GM12878 (cell line): Measurements from ENCODE around the gene ATP6V1F. TPM values are rescaled to one million over a fixed set of nuclear protein-coding genes. Genes with fewer than 3 reads are reported as not detected.

Source experiments
- ATAC-seq: fragments of 200-7000 bp; cut with Tn5 transposase; 3 replicates; pipeline ENCODE4 v1.9.1; 2020; ENCODE audit warnings: mild to moderate bottlenecking, moderate library complexity
- BruUV-seq: library from RNA; stranded (reverse); fragments of 400-500 nt; replicated peaks from 2 replicates; lab custom pipeline; 2021; lab: Mats Ljungman, UMichigan
- CTCF ChIA-PET: fragments of 300-600 bp; sonication (Branson Sonifier 250); formaldehyde crosslinking; extraction: SDS; loops from one replicate; lab custom pipeline; 2021; ENCODE audit warnings: inconsistent platforms; lab: Yijun Ruan, JAX
- POLR2A ChIA-PET: fragments of 350-600 bp; formaldehyde crosslinking; extraction: SDS; loops from one replicate; lab custom pipeline; 2021; ENCODE audit warnings: inconsistent platforms; lab: Charles Lee
- RAD21 ChIA-PET: fragments of 300-600 bp; sonication (Branson Sonifier 250); formaldehyde crosslinking; loops from one replicate; lab custom pipeline; 2023; ENCODE audit warnings: antibody characterized with exemption; ENCODE audit not compliant: unreplicated experiment; lab: Charles Lee
- SMC1A ChIA-PET: fragments of 300-600 bp; sonication (Branson Sonifier 250); formaldehyde crosslinking; loops from one replicate; lab custom pipeline; 2023; ENCODE audit not compliant: unreplicated experiment, uncharacterized antibody; lab: Charles Lee
- DNase-seq: peaks from one replicate; pipeline ENCODE4 v3.0.0-alpha.2; 2011; ENCODE audit warnings: low read depth, low spot score
- FAIRE-seq: peaks from 3 replicates; lab custom pipeline; 2011; peaks lifted over from hg19 to GRCh38; lab: Jason Lieb, UNC
- H2AFZ ChIP-seq: 2 replicates; pipeline ENCODE4 v1.6.0; 2011; ENCODE audit warnings: low read depth, low read length, control low read depth; ENCODE audit not compliant: control insufficient read depth
- H3K27ac ChIP-seq: 2 replicates; pipeline ENCODE4 v1.5.1; 2011; ENCODE audit warnings: control low read depth; ENCODE audit not compliant: control insufficient read depth, insufficient read depth
- H3K27me3 ChIP-seq, 2 experiments: replicated peaks in 1 of 2; 2 replicates each; pipeline versions ENCODE4 v1.6.0 to v1.6.1; 2011; ENCODE audit warnings: low read length in 1 of 2; ENCODE audit not compliant: control insufficient read depth in 2 of 2, insufficient read depth in 2 of 2
- H3K36me3 ChIP-seq, 2 experiments: 2 replicates each; pipeline ENCODE4 v1.5.1; 2011; ENCODE audit warnings: low read length in 1 of 2; ENCODE audit not compliant: control insufficient read depth in 2 of 2, insufficient read depth in 2 of 2
- H3K4me1 ChIP-seq: 2 replicates; pipeline ENCODE4 v1.6.1; 2011; ENCODE audit warnings: mild to moderate bottlenecking, low read length, moderate library complexity, mixed read lengths; ENCODE audit not compliant: control insufficient read depth, insufficient read depth
- H3K4me2 ChIP-seq: 2 replicates; pipeline ENCODE4 v1.6.0; 2011; ENCODE audit warnings: control low read depth; ENCODE audit not compliant: control insufficient read depth, insufficient read depth
- H3K4me3 ChIP-seq: fragments of 200-600 bp; sonication (generic); 2 replicates; pipeline ENCODE4 v1.5.1; 2016
- H3K79me2 ChIP-seq: 2 replicates; pipeline ENCODE4 v1.6.0; 2011; ENCODE audit warnings: low read length; ENCODE audit not compliant: control insufficient read depth, insufficient read depth
- H3K9ac ChIP-seq: 2 replicates; pipeline ENCODE4 v1.8.0; 2011; ENCODE audit warnings: low read length, control low read depth, mixed read lengths; ENCODE audit not compliant: control insufficient read depth, insufficient read depth
- H3K9me3 ChIP-seq: replicated peaks from 3 replicates; pipeline ENCODE4 v1.5.1; 2011; ENCODE audit warnings: mild to moderate bottlenecking, low read length; ENCODE audit not compliant: control insufficient read depth, insufficient read depth
- H4K20me1 ChIP-seq: 2 replicates; pipeline ENCODE4 v1.6.0; 2011; ENCODE audit not compliant: control insufficient read depth, insufficient read depth
- SREBF2 ChIP-seq: IDR thresholded peaks from 2 replicates; pipeline ENCODE4 v1.6.1; 2012; ENCODE audit warnings: mild to moderate bottlenecking, low read length
- WGBS: methylation state at CpG from one replicate; pipeline ENCODE4 v1.1.6; 2016; ENCODE audit warnings: low lambda C conversion rate; ENCODE audit not compliant: insufficient replicate concordance, insufficient coverage; ENCODE audit errors: missing lambda C conversion rate; 5-methylcytosine and 5-hydroxymethylcytosine counted together
- in situ Hi-C: fragments of 300-500 bp; cut with MboI; formaldehyde crosslinking; loops from 9 replicates; pipeline ENCODE4 v1.14.3; 2018; ENCODE audit warnings: mixed read lengths
- intact Hi-C: fragments of 100-400 bp; cut with micrococcal nuclease; formaldehyde crosslinking; loops from one replicate; pipeline ENCODE4 v1.14.2; 2022; ENCODE audit not compliant: unreplicated experiment
- polyA plus RNA-seq, 11 experiments: library from polyadenylated mRNA; depleted of rRNA in 4 of 11; unstranded in 6 of 11; stranded (reverse) in 5 of 11; fragments of >200 nt; fragmentation: Nextera tagmentation in 4 of 11; fragmentation: Illumina TruSeq in 1 of 11; extraction: Ambion mirVana in 4 of 11; extraction: Trizol in 1 of 11; gene quantifications; 1 replicate in 1 of 11; 2 replicates in 10 of 11; pipeline versions ENCODE4 v1.2.1 to v1.2.3, GENCODE V29; 2011 to 2016; ENCODE audit warnings: inconsistent platforms in 2 of 11, missing spikeins in 2 of 11, low read depth in 1 of 11
- total RNA-seq, 4 experiments: library from RNA; depleted of rRNA in 3 of 4; stranded (reverse); fragments of >200 nt in 3 of 4; fragmentation: Illumina TruSeq in 1 of 4; extraction: Trizol in 1 of 4; gene quantifications; 2 replicates each; pipeline versions ENCODE4 v1.2.1 to v1.2.3, GENCODE V29; 2013 to 2021
- TF ChIP-seq, protein P1 (sequence below): fragments of 450-650 bp; IDR thresholded peaks from 2 replicates; pipeline ENCODE4 v1.6.1; 2017; ENCODE audit warnings: borderline replicate concordance

ATP6V1F gene
- total and polyA plus RNA-seq, 10 of the 15 experiments (the other 5 are each of a cell fraction or from before 2014, with no cell fraction given), result 111 to 343 (median 203) TPM

DNA sequence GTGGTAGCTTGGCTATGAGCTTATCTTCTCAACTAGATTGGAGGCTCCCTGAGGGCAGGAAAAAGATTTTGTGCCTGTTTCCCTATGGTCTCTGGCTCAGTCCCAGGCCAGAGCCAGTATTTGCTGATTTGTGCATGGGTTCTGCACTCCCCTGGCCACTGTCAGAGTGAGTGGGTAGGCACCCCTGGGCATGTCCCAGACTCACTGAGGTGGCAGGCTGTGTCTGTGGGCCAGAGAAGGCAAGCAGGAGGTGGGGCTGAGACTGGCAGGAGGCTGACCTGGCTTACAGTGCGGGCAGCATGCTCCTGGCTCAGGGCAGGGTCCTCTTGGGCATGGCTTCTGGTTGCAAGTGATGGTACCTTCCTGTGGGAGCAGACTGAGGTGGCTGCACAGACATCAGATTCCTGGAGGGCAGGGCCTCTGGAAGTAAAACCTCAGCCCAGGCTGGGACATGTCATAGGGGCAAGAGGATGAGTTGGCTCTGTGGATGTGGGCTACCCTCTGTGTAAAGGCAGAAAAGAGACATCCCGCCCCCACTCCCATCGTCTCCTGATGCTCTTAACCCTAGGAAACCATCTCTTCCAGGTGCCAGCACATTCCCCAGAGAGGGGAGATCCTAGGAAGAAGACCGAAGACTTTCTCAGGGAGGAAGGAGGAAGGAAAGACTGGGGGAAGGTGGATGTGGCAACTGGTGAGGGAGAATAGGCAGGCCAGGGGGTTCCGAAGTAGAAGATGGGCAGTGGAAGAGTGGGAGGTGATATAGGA is 43.5 kb downstream of the ATP6V1F start:
- Histone ChIP-seq H3K27me3 (no peaks in the 10 kb centered on the region), H3K4me1 (peaks cover 7% of the 10 kb centered on the region), H3K9me3 (no peaks in the 10 kb centered on the region), H2AFZ (no peak overlapping the region), H3K79me2 (no peaks in the 10 kb centered on the region), H3K4me2 (no peak overlapping the region), H3K27ac (no peak overlapping the region), H4K20me1 (no peaks in the 10 kb centered on the region), H3K9ac (no peak overlapping the region), H3K36me3 (no peaks in the 10 kb centered on the region), H3K4me3 (no peak overlapping the region)
- ChIA-PET POLR2A (no interaction called here), CTCF (interaction anchor here (1.8 kb wide), 1 partner anchor 41 kb away, joined by 4 read pairs; no protein-coding TSS in a partner anchor), RAD21 (interaction anchor here (1.1 kb wide), 1 partner anchor 184 kb away, joined by 5 read pairs; no protein-coding TSS in a partner anchor), SMC1A (no interaction called here)
- no TSS peak for BruUV-seq
- no peak for FAIRE-seq
- in situ Hi-C loops, result loop anchor here (5.0 kb wide), 2 partner anchors 186 to 306 kb away; no protein-coding TSS in a partner anchor
- no peak for DNase-seq
- 60% methylated on average over 5 of the region's 5 CpGs for WGBS
- intact Hi-C loops, result no loop called here
- ATAC-seq, result no peak
- TF ChIP-seq, protein P1, sequence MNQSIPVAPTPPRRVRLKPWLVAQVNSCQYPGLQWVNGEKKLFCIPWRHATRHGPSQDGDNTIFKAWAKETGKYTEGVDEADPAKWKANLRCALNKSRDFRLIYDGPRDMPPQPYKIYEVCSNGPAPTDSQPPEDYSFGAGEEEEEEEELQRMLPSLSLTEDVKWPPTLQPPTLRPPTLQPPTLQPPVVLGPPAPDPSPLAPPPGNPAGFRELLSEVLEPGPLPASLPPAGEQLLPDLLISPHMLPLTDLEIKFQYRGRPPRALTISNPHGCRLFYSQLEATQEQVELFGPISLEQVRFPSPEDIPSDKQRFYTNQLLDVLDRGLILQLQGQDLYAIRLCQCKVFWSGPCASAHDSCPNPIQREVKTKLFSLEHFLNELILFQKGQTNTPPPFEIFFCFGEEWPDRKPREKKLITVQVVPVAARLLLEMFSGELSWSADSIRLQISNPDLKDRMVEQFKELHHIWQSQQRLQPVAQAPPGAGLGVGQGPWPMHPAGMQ, result no peak
- no peak for TF ChIP-seq SREBF2
